NK-92 (cell line): ENCODE data around the gene SAA4.
"Not testable (repeated sequence)": the region's sequence is repeated elsewhere in the genome, so short reads cannot be mapped to it uniquely, and the experiment has no call there.

ENCODE experiments used
- DNase-seq: peaks from one replicate; lab custom pipeline; 2025; ENCODE audit not compliant: unreplicated experiment; lab: John Stamatoyannopoulos, UW

Gene SAA4, protein sequence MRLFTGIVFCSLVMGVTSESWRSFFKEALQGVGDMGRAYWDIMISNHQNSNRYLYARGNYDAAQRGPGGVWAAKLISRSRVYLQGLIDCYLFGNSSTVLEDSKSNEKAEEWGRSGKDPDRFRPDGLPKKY

DNA sequence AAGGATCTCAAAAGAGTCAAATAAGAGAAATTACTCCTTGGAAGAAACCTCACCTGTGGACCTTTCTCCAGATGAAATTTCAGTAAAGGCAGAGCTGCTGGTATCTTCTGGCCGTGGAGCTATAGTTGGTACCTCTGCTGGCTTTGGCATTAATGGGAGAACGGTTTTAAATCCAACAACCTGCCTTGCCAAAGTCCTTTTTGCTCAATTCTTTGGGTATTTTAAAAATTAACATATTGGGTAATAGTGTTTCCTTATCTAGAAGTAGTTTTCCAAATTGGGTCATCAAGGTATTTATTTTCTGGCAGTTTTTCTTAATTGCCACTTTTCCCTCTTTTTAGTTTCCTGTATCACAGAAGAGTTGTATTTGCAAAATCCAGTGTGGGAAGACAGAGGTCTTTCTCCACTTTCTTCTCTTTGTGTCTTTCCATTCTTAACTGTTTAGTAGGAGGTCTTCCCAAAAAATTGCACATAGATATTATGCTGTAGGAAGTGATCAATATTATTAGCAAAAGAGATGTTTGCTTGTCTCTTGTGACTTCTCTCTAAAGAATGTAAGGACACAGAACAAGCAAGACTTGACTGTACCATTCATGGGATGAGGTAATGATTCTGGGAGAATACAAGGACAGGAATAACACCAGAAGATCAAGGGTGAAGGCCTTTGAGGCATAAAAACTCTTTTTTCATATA lies at the start of gene SAA4:
Gene SAA4, minus strand, starts transcription at position 139 of the 693 bp plus-strand sequence. CDS start 876 bp downstream, outside the sequence.
- DNase-seq, result no peak

DNA sequence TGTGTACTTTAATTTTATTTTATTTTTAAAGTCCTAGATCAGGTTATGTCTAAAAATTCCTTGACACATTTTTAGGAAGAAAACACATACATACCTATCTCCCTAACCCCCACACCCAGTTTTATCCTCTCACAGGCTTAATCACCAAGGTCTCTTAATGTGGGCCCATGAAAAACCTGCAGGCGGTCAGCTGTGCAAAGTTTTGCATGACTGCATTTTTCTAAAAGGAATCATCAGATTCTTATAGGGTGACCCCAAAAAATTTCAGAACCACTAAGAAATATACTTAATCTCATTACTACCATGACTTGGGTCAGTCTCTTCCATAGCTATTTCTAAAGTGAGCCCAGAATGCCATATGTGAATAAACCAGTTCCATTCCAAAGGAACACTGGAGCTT lies 49.2 kb upstream of the SAA4 start:
- DNase-seq, result no peak

DNA sequence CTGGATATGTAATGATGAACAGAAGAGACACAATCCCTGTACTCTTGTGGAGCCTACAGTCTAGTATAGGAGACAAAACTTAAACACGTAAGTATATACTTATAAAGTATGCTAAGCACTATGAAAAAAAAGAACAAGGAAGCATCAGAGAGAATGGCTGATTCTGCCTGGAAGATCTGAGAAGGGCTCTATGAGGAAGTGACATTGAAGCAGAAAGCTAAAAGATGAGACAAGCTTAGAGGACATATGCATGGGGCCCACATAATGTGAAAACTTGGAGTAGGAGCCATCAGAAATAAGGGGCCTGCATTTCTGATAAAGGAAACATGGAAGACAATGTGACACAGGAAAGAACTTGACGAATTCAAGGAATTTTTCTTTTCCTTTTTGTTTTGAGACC lies 46.0 kb upstream of the SAA4 start:
- no peak for DNase-seq

DNA sequence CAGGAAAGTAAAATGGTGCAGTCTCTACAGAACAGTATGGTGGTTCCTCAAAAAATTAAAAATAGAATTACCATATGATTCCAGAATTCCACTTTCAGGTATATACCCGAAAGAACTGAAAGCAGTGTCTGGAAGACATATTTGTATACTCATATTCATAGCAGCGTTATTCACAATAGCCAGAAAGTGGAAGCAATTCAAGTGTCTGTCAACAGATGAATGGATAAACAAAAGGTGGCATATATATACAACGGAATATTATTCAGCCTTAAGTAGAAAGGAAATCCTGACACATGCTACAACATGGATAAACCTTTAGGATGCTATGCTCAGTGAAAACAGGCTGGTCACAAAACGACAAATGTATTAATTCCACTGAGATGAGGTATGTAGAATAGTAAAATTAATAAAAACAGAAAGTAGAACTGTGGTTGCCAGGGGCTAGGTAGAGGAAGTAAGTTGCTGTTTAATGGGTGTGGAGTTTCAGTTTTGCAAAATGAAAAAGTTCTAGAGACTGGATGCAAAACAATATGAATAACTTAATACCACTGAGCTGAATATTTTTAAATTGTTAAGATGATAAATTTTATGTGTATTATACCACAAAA lies 43.9 kb upstream of the SAA4 start:
- no peak for DNase-seq

DNA sequence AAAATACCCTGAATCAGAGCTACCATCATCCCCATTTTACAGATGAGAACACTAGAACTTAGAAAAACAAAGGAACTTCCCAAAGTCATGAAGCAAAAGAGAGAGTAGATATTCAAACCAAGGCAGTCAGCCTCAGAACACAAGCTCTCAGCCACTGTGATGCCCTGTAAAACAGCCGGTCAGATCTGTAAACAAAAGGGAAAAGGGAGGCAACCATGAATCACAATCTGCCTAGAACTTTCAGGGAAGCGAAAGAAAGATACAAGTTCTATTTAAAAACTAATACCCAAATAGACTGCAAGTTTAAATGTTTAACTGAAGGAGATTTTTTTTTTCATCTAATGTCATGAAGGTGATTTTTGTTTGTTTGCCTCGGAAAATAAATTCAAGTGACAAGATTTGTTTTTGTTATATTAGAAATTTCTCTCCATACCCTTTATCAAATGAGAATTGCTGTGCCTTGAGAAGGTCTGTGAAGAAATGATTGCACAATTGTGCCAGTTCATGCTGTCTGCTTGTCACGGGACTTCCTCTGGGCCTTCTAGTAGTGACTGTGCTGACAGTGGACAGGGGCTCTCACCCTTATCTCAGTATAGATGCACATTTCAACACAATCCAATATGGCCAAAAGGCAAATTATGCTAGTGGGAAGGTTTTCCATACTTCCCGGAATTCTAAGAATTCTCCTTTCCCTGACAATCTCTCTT lies 41.1 kb upstream of the SAA4 start:
- DNase-seq, result no peak

DNA sequence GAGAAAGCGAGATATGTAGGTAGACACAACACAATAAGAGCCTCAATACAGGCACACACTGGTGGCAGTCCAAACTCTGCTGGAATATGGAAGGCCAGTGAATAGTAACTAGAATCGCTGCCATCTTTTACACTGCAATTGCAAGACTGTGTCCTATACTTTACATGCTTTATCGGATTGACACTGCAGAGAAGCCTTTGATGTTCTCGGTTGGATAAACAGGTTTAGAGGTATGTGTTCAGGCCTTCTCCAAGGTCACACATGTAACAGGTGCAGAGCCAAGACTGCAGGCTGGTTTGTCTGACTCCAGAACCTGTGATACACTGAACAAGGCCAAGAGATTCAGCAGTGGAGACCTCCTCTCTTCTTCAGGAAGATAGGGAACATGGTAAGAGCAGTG lies 34.6 kb upstream of the SAA4 start:
- no peak for DNase-seq

DNA sequence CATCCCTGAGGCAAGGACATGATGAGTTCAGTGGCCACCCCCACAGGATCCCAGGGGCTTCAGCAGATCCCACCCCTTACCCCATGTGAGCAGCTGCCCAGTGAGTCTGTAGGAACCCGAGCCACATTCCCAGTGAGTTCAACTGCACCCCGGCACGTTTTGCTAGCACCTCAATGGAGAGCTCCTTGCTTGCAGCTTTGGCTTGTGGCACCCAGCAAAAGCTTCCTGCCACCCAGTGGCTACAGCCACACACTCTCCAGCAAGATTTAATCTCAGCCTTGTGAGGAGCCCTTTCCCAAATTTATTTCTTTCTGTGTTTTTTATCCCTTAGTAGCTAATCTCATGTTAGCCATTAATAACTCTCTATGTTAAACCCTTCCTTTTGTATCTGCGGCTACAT lies 33.5 kb upstream of the SAA4 start:
- DNase-seq, result no peak

DNA sequence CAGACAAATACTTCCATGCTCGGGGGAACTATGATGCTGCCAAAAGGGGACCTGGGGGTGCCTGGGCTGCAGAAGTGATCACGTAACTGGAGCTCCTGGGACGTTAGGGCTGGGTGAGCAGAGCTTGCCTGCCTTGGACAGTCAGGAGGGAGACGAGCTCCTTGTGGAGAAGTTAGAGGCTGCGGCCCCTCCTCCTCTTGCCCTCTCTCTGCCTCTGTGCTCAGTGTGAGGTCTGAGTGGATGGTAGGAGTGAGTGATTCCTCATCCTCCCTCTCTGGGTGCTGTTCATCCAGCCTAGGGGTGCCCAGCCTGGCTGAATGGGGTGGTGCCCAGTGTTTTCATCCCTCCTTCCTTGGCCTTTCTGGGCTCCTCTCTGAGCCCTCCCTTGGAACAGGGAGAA lies 32.6 kb upstream of the SAA4 start:
- DNase-seq, result not testable (repeated sequence)

DNA sequence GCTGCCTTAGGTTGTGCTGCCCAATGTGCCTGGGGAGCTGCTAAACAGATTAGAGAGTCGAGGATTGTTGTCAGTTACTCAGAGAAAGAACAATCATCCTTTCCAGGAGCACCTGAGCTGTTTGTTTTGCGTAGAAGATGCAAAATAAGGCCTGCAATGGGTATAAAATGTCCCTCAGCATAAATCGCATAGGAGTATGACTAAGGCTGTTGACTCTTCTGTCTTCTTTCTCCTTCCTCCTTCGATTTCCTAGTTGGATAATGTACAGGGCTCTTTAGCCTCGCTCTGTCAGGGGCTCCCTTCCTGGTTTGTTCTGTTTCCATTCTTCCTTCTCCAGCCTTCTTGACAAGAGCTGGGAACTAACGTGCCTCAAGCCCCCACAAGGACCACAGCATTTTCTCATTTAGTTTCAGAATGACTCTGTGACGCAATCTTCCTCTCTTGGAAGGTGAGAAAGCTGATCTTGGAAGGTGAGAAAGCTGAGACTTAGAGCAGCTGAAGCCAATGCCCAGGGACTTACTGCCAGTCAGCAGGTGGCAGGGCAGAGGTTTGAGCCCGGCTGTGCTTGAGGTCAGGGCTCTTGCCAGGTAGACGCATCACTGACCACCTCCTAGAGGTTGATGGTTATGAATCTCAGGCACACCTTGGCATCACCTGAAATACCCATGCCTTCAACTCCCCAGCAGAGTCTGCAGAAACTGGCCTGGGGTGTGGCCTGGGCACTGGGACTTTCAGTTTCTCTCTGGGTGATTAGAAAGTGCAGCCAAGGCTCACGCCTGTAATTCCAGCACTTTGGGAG lies 30.9 kb upstream of the SAA4 start:
- not testable (repeated sequence) for DNase-seq

DNA sequence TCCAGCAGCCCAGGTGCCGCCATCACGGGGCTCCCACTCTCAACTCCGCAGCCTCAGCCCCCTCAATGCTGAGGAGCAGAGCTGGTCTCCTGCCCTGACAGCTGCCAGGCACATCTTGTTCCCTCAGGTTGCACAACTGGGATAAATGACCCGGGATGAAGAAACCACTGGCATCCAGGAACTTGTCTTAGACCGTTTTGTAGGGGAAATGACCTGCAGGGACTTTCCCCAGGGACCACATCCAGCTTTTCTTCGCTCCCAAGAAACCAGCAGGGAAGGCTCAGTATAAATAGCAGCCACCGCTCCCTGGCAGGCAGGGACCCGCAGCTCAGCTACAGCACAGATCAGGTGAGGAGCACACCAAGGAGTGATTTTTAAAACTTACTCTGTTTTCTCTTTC lies 29.3 kb upstream of the SAA4 start, which contains the start of gene SAA1:
Gene SAA1, plus strand, starts transcription at position 316 of the 400 bp plus-strand sequence. CDS start 624 bp downstream, outside the sequence.
- no peak for DNase-seq

DNA sequence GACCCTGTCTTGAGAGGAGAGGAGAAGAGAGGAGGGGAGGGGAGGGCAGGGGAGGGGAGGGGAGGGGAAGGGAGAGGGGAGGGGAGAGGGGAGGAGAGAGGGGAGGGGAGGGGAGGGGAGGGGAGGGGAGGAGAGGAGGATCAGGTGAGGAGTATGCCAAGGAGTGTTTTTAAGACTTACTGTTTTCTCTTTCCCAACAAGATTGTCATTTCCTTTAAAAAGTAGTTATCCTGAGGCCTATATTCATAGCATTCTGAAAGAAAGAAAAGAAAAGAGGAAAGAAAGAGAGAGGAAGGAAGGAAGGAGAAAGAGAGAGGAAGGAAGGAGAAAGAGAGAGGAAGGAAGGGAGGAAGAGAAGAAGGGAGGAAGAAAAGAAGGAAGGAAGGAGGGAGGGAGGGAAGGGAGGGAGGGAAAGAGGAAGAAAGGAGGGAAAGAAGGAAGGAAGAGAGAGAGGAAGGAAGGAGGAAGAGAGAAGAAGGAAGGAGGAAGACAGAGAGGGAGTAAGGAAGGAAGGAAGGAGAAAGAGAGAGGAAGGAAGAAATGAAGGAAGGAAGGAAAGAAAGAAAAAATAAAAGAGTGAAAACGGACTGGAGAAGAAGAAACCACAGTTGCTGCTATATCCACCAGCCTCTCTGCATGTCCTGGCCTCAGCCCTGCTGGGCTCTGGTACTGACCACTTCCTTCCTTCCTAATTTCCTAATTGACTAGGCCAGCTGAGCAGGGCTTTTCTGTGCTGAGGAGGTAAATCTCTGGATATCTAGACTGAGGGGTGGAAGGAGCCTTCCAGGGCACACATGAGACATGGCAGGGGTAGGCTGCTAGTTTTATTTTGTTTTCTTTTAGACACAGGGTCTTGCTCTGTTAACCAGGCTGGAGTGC lies 28.3 kb upstream of the SAA4 start:
- no peak for DNase-seq

DNA sequence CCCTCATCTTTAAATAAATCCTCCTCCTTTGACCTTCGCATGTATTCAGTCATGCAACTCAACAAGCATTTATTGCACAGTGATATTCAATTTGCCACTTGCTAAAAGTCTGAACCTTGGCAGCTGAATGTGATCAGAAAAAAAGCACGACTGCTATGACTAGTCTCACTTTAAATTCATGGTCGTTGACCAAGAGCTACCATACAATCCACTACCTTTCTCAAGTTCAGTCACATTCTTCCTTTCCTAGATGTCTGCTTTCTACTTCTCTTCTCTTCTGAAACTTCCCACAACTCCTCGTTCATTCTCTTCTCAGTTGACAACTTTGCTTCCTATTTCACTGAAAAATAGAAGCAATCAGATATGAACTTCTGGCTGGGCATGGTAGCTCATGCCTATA lies 27.4 kb upstream of the SAA4 start:
- no peak for DNase-seq

DNA sequence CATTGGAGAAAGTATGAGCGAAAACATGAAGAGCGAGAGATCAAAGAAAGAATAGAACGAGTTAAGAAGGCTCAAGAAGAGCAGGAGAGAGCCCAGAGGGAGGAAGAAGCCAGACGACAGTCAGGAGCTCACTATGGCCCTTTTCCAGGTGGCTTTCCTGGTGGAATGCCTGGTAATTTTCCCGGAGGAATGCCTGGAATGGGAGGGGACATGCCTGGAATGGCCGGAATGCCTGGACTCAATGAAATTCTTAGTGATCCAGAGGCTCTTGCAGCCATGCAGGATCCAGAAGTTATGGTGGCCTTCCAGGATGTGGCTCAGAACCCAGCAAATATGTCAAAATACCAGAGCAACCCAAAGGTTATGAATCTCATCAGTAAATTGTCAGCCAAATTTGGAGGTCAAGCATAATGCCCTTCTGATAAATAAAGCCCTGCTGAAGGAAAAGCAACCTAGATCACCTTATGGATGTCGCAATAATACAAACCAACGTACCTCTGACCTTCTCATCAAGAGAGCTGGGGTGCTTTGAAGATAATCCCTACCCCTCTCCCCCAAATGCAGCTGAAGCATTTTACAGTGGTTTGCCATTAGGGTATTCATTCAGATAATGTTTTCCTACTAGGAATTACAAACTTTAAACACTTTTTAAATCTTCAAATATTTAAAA lies 26.2 kb upstream of the SAA4 start:
- not testable (repeated sequence) for DNase-seq

DNA sequence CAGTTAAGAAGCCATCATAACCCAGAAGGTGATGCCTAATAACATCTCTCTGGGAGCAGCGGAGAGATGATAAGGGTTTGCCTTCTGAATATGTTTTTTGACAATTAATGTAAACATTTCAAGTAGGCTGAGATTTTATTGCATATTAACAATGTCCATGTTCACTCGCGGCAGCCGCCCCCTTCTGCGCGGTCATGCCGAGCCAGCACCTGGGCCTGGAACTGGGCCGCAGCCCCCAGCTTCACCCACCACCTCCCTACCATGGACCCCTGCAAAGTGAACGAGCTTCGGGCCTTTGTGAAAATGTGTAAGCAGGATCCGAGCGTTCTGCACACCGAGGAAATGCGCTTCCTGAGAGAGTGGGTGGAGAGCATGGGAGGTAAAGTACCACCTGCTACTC lies 25.1 kb upstream of the SAA4 start:
- DNase-seq, result no peak

DNA sequence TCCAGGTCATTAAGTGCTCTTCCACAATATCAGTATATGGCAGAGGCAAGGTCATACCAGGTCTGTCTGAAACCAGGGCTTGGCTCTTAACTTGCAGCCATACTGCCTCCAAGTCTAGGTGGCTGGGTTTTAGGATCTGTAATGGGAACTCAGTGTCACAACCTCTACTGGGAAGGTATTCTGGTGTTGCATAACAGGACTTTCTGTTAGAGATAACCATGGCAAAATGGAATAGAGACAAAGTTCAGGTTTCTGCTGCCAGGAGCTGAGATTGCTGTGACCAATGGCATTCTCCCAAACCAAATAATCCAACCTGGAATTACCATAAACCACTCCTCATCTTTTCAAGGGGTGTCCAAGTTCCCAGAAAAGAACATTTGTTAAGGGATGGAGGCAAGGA lies 22.7 kb upstream of the SAA4 start:
- DNase-seq, result no peak

DNA sequence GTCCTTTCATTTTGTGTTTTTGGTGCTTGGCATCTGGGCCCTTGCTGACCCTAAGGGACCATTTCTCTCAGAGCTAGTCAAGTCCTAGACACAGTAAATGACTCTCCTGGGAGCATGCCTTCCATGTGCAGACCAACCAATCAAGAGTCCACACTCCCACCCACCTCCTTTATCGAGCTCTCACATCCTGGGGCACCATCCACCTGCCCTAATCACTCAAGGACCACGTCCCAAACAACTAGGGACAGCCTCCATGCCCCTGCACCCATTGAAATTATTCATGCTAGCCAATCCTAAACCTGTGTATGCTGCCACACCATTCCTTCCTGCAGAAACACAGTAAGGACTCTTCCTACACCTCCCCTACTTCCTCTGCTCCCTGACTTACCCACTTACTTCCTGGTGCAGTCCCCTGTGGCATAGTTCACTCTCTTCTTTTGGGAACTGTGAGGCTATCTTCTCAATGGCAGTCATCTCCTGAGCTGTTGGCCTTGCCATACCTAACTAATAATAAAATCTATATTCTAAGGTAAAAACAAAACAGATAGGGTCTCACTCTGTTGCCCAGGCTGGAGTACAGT lies 18.3 kb upstream of the SAA4 start:
- DNase-seq, result no peak

DNA sequence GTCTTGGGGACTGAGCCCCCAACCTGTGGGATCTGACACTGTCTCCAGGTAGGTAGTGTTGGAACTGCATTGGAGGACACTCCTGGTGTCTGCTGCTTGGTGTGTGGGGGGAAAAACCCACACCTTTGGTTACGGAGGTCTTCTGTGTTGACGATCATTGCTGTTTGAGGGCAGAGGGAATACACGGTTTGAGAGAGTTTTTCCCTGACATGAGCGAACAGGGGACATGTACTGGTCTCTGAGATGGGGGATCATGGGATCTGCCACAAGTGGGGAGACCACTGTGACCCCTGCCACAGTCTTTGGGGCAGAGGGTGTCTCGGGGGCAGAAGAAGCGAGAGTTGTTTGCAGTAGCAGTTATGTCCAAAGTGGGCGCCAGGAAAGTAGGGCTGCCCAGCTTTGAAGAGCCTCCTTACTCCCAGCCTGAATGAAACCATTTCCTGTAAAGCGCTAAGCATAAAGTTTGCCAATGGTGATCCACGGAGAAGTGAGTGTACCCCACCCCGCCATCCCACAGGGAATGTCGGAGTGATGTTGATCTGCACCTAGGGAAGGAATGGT lies 17.3 kb upstream of the SAA4 start:
- DNase-seq, result no peak

DNA sequence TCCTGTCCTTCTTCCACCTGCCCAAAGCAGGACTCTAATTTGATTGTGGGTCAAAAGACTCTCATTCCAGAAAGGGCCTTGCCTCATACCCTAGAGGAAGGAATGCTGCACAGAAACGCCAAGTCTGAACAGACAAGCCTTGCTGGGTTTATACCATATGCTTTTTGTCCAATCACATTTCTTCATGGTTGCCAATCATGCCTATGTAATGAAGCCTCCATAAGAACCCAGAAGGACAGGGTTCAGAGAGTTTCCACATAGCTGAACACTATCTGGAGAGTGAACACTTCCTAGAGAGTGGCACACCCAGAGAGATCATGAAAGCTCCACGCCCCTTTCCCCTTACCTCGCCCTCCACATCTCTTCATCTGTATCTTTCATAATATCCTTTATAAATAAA lies 16.6 kb upstream of the SAA4 start:
- no peak for DNase-seq

DNA sequence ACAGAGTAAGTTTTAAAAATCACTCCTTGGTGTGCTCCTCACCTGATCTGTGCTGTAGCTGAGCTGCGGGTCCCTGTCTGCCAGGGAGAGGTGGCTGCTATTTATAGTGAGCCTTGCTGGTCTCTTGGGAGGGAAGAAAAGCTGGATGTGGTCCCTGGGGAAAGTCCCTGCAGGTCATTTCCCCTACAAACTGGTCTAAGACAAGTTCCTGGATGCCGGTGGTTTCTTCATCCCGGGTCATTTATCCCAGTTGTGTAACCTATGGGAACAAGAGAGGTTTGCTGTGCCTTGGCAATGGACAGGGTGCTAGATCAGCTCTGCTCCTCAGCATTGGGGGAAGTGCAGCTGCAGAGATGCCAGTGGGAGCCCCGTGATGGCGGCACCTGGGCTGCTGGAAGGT lies 12.0 kb upstream of the SAA4 start, which contains the start of gene SAA2:
Gene SAA2, minus strand, starts transcription at position 108 of the 400 bp plus-strand sequence. CDS start 657 bp downstream, outside the sequence.
- DNase-seq, result no peak
